GF-D8 (cell line): Measurements from ENCODE around the gene ARMC5.

ENCODE experiments used
- DNase-seq: peaks from one replicate; lab custom pipeline; 2025; lab: John Stamatoyannopoulos, UW

ARMC5 gene

GRCh38 chr16:31461921-31462804 is 2.9 kb downstream of the ARMC5 start:
- no peak for DNase-seq

- no peak for DNase-seq
Observed at GRCh38 chr16:31464348-31464769, 5.1 kb downstream of the ARMC5 start.

GRCh38 chr16:31464781-31465260 is 5.5 kb downstream of the ARMC5 start:
- no peak for DNase-seq

- DNase-seq, result no peak
Observed at GRCh38 chr16:31465788-31466370, 6.6 kb downstream of the ARMC5 start.

GRCh38 chr16:31466381-31466841 is 7.1 kb downstream of the ARMC5 start:
- no peak for DNase-seq

GRCh38 chr16:31467151-31467773 is 8.0 kb downstream of the ARMC5 start:
- DNase-seq, result peak; percentile 32

- no peak for DNase-seq
Observed at GRCh38 chr16:31467858-31468257, 8.6 kb downstream of the ARMC5 start.

GRCh38 chr16:31470615-31471014 is 11.3 kb downstream of the ARMC5 start:
- no peak for DNase-seq

- no peak for DNase-seq
Observed at GRCh38 chr16:31471241-31471874, 12.1 kb downstream of the ARMC5 start.

GRCh38 chr16:31471875-31472708 is 12.8 kb downstream of the ARMC5 start, which contains the start of gene TGFB1I1:
Gene TGFB1I1 (plus strand): TSS chr16:31472152. CDS start chr16:31472189, 37 bp downstream.
- DNase-seq, result no peak

- no peak for DNase-seq
Observed at GRCh38 chr16:31472709-31473203, 13.5 kb downstream of the ARMC5 start.

GRCh38 chr16:31473264-31473984 is 14.1 kb downstream of the ARMC5 start:
- DNase-seq, result no peak

- DNase-seq, result no peak
Observed at GRCh38 chr16:31474173-31474714, 14.9 kb downstream of the ARMC5 start.

- DNase-seq, result no peak
Observed at GRCh38 chr16:31474773-31475738, 15.8 kb downstream of the ARMC5 start.

GRCh38 chr16:31475946-31476302 is 16.6 kb downstream of the ARMC5 start:
- no peak for DNase-seq

- peak; percentile 43 for DNase-seq
Observed at GRCh38 chr16:31476303-31477219, 17.3 kb downstream of the ARMC5 start.
